ENCODE measurements around the gene CLPSL1. TPM values are rescaled to one million over a fixed set of nuclear protein-coding genes. Genes with fewer than 3 reads are reported as not detected.

CLPSL1 gene
- total RNA-seq, 1 experiment from 2014 or later = not detected

- intact Hi-C loops (cut with micrococcal nuclease; ENCODE audit: unreplicated experiment) = no loop called here
- H3K36me3 ChIP-seq (ENCODE audit: control insufficient read depth, insufficient read depth, low read length) = no peaks in the 10 kb centered on the region
- ATAC-seq (no peak; the same call in 1 of the 2 replicates), DNase-seq (ENCODE audit: low read depth, low spot score) (no peak)
- ChIA-PET CTCF (no interaction called here), POLR2A (no interaction called here)
- H3K27ac ChIP-seq (ENCODE audit: low read length) = no peak overlapping the region
- TF ChIP-seq, protein P1, sequence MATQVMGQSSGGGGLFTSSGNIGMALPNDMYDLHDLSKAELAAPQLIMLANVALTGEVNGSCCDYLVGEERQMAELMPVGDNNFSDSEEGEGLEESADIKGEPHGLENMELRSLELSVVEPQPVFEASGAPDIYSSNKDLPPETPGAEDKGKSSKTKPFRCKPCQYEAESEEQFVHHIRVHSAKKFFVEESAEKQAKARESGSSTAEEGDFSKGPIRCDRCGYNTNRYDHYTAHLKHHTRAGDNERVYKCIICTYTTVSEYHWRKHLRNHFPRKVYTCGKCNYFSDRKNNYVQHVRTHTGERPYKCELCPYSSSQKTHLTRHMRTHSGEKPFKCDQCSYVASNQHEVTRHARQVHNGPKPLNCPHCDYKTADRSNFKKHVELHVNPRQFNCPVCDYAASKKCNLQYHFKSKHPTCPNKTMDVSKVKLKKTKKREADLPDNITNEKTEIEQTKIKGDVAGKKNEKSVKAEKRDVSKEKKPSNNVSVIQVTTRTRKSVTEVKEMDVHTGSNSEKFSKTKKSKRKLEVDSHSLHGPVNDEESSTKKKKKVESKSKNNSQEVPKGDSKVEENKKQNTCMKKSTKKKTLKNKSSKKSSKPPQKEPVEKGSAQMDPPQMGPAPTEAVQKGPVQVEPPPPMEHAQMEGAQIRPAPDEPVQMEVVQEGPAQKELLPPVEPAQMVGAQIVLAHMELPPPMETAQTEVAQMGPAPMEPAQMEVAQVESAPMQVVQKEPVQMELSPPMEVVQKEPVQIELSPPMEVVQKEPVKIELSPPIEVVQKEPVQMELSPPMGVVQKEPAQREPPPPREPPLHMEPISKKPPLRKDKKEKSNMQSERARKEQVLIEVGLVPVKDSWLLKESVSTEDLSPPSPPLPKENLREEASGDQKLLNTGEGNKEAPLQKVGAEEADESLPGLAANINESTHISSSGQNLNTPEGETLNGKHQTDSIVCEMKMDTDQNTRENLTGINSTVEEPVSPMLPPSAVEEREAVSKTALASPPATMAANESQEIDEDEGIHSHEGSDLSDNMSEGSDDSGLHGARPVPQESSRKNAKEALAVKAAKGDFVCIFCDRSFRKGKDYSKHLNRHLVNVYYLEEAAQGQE (IDR thresholded peaks at IDR 0.05; ENCODE audit: insufficient read depth in 1 of 2, low read depth in 2 of 2, low read length in 1 of 2) = no peak
- TF ChIP-seq TCF7L2 (IDR thresholded peaks at IDR 0.05; ENCODE audit: low read depth, low read length) (no peak), POLR2AphosphoS5 (IDR thresholded peaks at IDR 0.05; ENCODE audit: low read depth, low read length) (no peak), SIN3A (IDR thresholded peaks at IDR 0.05; ENCODE audit: borderline replicate concordance, insufficient read depth, low read depth, low read length) (no peak)
- TF ChIP-seq, protein P2, sequence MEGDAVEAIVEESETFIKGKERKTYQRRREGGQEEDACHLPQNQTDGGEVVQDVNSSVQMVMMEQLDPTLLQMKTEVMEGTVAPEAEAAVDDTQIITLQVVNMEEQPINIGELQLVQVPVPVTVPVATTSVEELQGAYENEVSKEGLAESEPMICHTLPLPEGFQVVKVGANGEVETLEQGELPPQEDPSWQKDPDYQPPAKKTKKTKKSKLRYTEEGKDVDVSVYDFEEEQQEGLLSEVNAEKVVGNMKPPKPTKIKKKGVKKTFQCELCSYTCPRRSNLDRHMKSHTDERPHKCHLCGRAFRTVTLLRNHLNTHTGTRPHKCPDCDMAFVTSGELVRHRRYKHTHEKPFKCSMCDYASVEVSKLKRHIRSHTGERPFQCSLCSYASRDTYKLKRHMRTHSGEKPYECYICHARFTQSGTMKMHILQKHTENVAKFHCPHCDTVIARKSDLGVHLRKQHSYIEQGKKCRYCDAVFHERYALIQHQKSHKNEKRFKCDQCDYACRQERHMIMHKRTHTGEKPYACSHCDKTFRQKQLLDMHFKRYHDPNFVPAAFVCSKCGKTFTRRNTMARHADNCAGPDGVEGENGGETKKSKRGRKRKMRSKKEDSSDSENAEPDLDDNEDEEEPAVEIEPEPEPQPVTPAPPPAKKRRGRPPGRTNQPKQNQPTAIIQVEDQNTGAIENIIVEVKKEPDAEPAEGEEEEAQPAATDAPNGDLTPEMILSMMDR (IDR thresholded peaks at IDR 0.05) = no peak
- H3K27me3 ChIP-seq (ENCODE audit: control insufficient read depth, insufficient read depth, low read length) = no peaks in the 10 kb centered on the region
- BruUV-seq (replicated peaks) = no TSS peak
- no peaks in the 10 kb centered on the region for H3K9me3 ChIP-seq (ENCODE audit: control insufficient read depth, insufficient read depth, low read depth, low read length)
- in situ Hi-C loops (cut with HindIII; ENCODE audit: low pct_unique_long_range_greater_than_20kb, low sequenced_read_pairs) = no loop called here
- H3K4me3 ChIP-seq (ENCODE audit: low read depth in 2 of 2, low read length in 2 of 2) = no peak overlapping the region
- H3K4me1 ChIP-seq (ENCODE audit: control insufficient read depth, insufficient read depth, low read length) = no peaks in the 10 kb centered on the region
Measured at GRCh38 chr6:35795453-35796071, 14.7 kb downstream of the CLPSL1 start.

DNA sequence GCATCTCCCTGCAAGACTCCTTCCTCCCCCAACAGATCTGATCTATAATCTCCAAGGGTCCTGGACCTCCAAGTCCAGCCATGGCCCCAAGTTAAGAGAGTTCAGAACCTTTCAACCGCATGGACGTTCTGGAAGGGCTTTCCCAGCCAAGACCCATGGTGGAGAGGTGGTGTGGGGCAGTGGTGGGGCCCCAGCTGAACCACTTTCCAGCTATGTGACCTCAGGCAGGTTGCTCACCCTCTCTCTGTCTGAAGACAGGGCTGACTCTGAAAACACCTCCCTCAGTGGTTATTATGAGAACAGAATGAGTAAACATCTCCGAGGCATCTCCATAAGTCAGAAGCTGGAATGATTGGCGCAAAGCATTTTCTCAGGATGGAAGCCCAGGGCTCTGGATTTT, 15.4 kb downstream of the CLPSL1 start:
- ATAC-seq (no peak), DNase-seq (ENCODE audit: low read depth, low spot score) (no peak)
- BruUV-seq (replicated peaks) = no TSS peak
- no peak overlapping the region for H3K4me3 ChIP-seq (ENCODE audit: low read depth in 2 of 2, low read length in 2 of 2)
- intact Hi-C loops (cut with micrococcal nuclease; ENCODE audit: unreplicated experiment) = no loop called here
- in situ Hi-C loops (cut with HindIII; ENCODE audit: low pct_unique_long_range_greater_than_20kb, low sequenced_read_pairs) = no loop called here
- POLR2A ChIA-PET = no interaction called here
- no peaks in the 10 kb centered on the region for H3K4me1 ChIP-seq (ENCODE audit: control insufficient read depth, insufficient read depth, low read length)
- no peaks in the 10 kb centered on the region for H3K36me3 ChIP-seq (ENCODE audit: control insufficient read depth, insufficient read depth, low read length)
- no peak for TF ChIP-seq POLR2AphosphoS5 (IDR thresholded peaks at IDR 0.05; ENCODE audit: low read depth, low read length)
- TF ChIP-seq, protein P2 (IDR thresholded peaks at IDR 0.05) = no peak
- TF ChIP-seq SIN3A (IDR thresholded peaks at IDR 0.05; ENCODE audit: borderline replicate concordance, insufficient read depth, low read depth, low read length) = no peak
- TF ChIP-seq, protein P1 (IDR thresholded peaks at IDR 0.05; ENCODE audit: insufficient read depth in 1 of 2, low read depth in 2 of 2, low read length in 1 of 2) = no peak
- no peak for TF ChIP-seq TCF7L2 (IDR thresholded peaks at IDR 0.05; ENCODE audit: low read depth, low read length)
- H3K27ac ChIP-seq (ENCODE audit: low read length) = no peak overlapping the region
- no peaks in the 10 kb centered on the region for H3K27me3 ChIP-seq (ENCODE audit: control insufficient read depth, insufficient read depth, low read length)
- CTCF ChIA-PET = no interaction called here
- no peaks in the 10 kb centered on the region for H3K9me3 ChIP-seq (ENCODE audit: control insufficient read depth, insufficient read depth, low read depth, low read length)
